Endometrium (tissue), 2 donors: Measurements from ENCODE around the gene ACER3.
"Not testable (repeated sequence)": the region's sequence is repeated elsewhere in the genome, so short reads cannot be mapped to it uniquely, and the experiment has no call there.

Experiments
- FAIRE-seq: peaks from 2 replicates; lab custom pipeline; 2012; peaks lifted over from hg19 to GRCh38; lab: Jason Lieb, UNC
- donor health status: control.
- donor health status: control.

The ACER3 gene

GRCh38 chr11:76995081-76995576 is 134.4 kb downstream of the ACER3 start:
- peak; percentile 71 for FAIRE-seq

GRCh38 chr11:76997512-76997911 is 136.8 kb downstream of the ACER3 start:
- no peak for FAIRE-seq

GRCh38 chr11:76999597-76999996 is 138.9 kb downstream of the ACER3 start:
- no peak for FAIRE-seq

- no peak for FAIRE-seq
Observed at GRCh38 chr11:77001613-77002012, 140.9 kb downstream of the ACER3 start.

GRCh38 chr11:77002776-77003175 is 142.1 kb downstream of the ACER3 start:
- no peak for FAIRE-seq

GRCh38 chr11:77003963-77004362 is 143.2 kb downstream of the ACER3 start:
- no peak for FAIRE-seq

GRCh38 chr11:77009533-77010160 is 148.9 kb downstream of the ACER3 start:
- FAIRE-seq: no peak

- no peak for FAIRE-seq
Observed at GRCh38 chr11:77014669-77015068, 154.0 kb downstream of the ACER3 start.

- FAIRE-seq: not testable (repeated sequence)
Observed at GRCh38 chr11:77018396-77018924, 157.7 kb downstream of the ACER3 start.

GRCh38 chr11:77019976-77020595 is 159.4 kb downstream of the ACER3 start:
- no peak for FAIRE-seq

- FAIRE-seq: no peak
Observed at GRCh38 chr11:77020734-77021133, 160.0 kb downstream of the ACER3 start.

GRCh38 chr11:77024745-77025144 is 164.0 kb downstream of the ACER3 start:
- no peak for FAIRE-seq

- FAIRE-seq: no peak
Observed at GRCh38 chr11:77026221-77026620, 165.5 kb downstream of the ACER3 start.

- FAIRE-seq: no peak
Observed at GRCh38 chr11:77026743-77027142, 166.0 kb downstream of the ACER3 start.

GRCh38 chr11:77027275-77027674 is 166.6 kb downstream of the ACER3 start:
- FAIRE-seq: no peak

- no peak for FAIRE-seq
Observed at GRCh38 chr11:77029829-77030228, 169.1 kb downstream of the ACER3 start.

GRCh38 chr11:77030834-77031414 is 170.2 kb downstream of the ACER3 start:
- FAIRE-seq: no peak

GRCh38 chr11:77031599-77031998 is 170.9 kb downstream of the ACER3 start:
- FAIRE-seq: no peak

- no peak for FAIRE-seq
Observed at GRCh38 chr11:77035039-77035438, 174.3 kb downstream of the ACER3 start.

- no peak for FAIRE-seq
Observed at GRCh38 chr11:77035580-77035979, 174.9 kb downstream of the ACER3 start.

- no peak for FAIRE-seq
Observed at GRCh38 chr11:77036398-77036797, 175.7 kb downstream of the ACER3 start.

GRCh38 chr11:77037057-77037456 is 176.3 kb downstream of the ACER3 start:
- FAIRE-seq: no peak
